ENCODE measurements around the gene FAM193B.

GRCh38 chr5:177509991-177510566 is 44.3 kb downstream of the FAM193B start:
- no peak for TF ChIP-seq CTCF (IDR thresholded peaks at IDR 0.05; ENCODE audit: insufficient read depth, low read length)
- TF ChIP-seq POLR2AphosphoS5 (IDR thresholded peaks at IDR 0.05; ENCODE audit: low read depth) = no peak
- TF ChIP-seq REST (IDR thresholded peaks at IDR 0.05; ENCODE audit: insufficient replicate concordance, low read depth) = no peak
- no peak for TF ChIP-seq GABPA (IDR thresholded peaks at IDR 0.05; ENCODE audit: low read depth)

Data from HL-60 (cell line).